SH-SY5Y (cell line): Measurements from ENCODE around the gene HYDIN.

Source experiments
- GATA2 ChIP-seq: IDR thresholded peaks from 2 replicates; pipeline ENCODE4 v1.6.1; 2011; ENCODE audit warnings: mild to moderate bottlenecking, low read depth, low read length
- GATA3 ChIP-seq: IDR thresholded peaks from 2 replicates; pipeline ENCODE4 v1.6.1; 2011; ENCODE audit warnings: low read depth, mild to moderate bottlenecking, low read length, moderate library complexity

The HYDIN gene

DNA sequence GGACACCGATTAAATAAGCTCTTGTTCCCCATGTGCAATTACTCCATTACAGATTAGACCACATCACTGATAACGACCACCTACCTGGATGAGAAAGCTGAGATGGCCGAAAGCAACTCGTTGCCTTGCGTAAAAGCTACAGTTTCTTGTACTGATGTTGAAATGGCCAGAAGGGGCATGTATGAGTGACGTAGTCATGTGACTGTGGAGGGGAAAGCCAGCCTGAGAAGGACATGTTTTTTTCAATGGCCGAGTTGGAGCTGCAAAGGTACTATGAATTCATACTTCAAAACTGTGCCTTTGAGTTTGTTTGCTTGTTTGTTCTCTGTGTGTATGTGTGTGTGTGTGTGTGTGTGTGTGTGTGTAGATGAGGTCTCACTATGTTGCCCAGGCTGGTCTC is 17.0 kb upstream of the HYDIN start:
- TF ChIP-seq GATA3 (no peak), GATA2 (no peak)

DNA sequence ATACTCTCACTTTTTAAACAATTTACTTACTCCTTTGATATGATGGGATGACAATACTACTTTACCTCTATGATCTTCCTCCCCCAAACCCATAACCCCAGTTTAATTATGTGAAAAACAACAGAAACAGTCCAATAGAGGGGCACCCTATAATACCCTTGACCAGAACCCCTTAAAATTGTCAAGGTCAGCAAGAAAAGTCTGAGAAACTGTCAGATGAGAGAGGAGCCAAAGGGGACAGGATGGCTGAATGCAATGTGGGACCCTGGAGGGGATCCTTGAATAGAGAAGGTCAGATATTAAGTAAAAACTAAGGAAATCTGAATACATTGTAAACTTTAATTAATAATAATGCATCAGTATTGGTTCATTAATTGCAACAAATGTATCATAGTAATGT is 15.8 kb upstream of the HYDIN start:
- no peak for TF ChIP-seq GATA3
- TF ChIP-seq GATA2, result no peak

DNA sequence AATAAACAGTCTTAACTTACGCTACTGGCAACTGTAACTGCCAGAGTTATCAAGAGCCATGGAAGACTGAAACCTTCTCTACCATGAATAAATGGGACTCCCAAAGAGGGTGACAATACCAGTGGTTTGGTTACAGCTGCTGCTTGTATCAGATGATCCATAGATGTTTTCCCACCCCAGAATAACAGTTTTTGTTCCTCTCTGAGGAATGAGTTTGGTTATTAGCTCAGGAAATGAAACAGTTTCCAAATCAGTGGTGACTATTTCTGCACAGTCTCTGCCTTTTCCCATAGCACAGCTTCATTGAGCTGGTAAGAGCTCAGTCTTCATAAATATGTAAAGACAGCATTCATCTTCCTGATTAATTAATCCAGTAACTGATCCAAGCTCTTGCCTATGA is 14.0 kb upstream of the HYDIN start:
- TF ChIP-seq GATA3, result no peak
- TF ChIP-seq GATA2, result no peak

DNA sequence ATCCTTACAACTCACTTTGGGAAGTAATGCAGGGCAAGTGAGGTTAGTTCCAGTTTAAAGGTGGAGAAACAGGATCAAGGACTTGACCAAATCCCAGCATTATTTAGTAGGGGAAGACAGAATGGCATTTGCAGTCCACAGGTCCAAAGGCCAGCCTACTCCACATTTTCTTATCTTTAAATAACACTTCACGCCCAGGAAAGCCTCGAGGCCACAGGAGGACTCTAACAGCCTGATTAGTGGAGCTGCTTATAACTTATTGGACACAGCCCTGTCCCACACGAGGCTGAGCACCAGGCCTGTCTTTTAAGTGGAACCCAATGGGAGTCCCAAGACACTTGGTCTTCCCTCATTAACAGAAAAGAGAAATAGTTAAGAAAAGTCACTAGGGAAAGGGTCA is 12.1 kb upstream of the HYDIN start:
- no peak for TF ChIP-seq GATA2
- no peak for TF ChIP-seq GATA3

DNA sequence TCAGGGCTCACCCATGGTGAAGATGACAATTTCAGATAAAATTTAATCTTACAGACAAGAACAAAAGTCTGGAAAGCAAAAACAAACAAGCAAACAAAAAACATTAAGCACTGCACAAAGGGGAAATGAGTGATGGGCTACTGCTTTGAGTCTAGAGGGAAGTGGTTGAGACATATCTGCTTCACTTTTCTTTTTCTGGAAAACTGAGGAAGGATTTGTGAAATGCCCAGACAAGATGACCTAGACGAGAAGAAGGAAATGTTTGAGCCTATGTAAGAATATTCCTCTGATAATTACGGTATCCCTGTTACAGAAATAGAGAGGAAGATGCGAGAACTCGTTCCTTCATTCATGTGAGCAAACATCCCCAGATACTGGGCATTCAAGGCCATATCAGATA is 11.5 kb upstream of the HYDIN start:
- TF ChIP-seq GATA3 (no peak), GATA2 (no peak)

DNA sequence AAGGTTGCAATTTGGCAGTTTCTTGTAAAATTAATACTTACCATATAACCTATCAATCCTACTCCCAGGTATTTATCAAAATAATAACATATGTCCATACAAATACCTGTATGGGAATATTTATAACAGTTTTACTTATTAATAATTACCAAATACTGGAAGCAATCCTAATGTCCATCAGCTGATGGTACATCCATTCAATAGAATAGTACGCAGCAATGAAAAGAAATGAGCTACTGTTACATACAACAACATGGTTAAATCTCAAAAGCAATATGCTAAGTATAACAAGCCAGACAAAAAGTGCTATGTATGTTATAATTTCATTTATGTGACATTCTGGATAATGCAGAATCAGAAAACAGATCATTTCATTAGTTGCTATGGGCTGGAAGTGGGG is 1.2 kb downstream of the HYDIN start:
- TF ChIP-seq GATA3, result no peak
- TF ChIP-seq GATA2, result no peak

DNA sequence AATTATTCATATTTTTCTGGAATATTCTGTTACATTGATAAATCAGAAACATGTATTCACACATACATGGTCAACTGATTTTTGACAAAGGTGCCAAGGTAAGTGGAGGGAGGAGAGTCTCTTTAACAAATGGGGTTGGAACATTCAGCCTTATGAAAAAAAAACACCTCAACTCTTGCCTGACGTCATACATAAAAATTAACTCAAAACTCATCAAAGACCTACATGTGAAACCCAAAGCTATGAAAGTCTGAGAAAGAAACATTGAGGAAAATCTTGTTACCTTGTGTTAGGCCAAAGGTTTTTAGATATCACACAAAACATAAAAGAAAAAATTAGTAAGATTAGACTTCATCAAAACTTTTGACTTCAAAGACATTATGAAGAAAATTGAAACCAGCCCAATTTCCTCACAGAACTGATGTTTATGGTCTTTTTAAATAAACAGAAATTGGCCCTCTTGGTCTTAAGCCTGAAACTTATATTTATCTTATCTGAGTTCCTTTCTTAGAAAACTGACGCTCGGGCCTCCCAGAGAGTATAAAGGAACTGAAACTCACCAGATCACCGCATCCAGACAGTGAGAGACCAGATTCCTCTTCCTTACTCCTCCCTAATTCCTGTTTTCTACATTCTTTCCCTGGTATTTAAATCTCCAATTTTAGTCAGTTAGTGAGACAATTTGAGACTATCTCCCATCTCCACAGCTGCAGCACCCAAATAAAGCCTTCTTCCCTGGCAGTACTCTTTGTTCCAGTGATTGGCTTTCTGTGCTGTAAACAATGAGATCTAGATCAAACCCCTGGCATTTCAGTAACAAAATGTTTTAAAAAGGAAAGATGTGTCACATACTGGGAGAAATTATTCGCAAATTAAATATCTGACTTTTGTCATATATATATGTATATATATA is 4.0 kb downstream of the HYDIN start:
- TF ChIP-seq GATA3, result no peak
- no peak for TF ChIP-seq GATA2

DNA sequence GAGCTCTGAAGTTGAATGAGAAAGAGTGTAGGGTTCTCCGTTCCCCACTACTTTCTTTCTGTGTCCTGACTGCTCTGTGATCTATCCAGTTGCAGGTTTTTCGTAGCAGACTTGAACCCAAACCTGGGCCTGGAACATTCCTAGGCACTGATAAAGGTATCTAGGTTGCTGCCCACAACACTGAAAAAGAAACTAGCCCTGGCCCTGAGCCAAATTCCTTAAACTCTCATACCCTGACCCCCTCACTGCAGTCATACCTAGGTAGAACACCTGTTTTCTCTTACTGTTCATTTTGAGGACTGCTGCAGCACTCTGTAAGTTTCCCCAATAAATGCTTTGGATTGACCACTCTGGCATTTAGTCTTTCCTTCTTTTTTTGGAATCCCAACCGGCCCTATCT is 5.4 kb downstream of the HYDIN start:
- TF ChIP-seq GATA3, result no peak
- TF ChIP-seq GATA2, result no peak

DNA sequence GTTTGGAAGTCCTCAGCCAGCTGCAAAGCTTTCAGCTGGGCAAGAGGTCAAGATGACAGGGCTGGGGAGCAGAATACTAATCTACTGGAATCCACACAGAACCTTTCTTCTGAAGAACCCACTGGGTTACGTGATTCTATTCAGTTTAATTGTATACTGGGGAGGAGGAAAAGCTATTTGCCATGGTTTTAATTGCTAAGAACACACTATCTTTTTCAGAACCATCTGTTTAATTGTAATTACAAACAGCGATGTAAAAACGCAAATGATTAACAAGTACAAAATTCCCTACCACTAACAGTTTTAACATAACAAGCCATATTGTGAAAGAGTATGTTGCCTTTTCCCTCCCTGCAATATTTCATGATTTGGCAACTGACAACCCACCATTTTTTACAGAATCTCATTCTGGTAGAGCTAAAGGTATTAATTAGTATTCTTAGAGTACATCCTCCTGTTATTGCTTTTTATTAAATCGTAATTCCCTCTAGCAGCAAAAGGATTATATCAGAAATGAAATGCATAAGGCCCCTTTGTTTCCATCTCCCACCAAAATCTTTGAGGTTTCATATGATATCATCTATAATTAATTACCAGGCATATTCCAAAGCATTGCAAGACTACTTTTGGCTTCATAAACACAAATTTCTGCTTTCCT is 12.1 kb downstream of the HYDIN start:
- TF ChIP-seq GATA3 (no peak), GATA2 (no peak)

DNA sequence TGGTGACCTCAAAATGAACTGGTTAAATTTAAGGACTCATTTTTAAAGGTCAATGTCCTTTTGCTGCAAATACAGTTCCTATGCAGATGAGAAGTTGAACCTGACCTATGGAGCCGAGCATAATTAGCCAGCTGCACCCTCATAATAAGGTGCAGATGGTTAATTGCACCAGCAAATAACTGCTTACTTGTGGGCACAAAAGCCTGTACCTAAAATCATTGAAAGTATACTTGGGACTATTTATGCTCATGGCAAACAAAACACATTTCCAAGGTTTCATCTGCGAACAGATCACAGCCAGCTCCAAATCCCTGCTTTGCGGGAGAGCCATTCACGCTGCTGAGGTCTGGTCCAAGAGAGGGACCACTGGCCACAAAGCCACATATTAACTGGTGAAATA is 13.0 kb downstream of the HYDIN start:
- TF ChIP-seq GATA3, result no peak
- no peak for TF ChIP-seq GATA2

DNA sequence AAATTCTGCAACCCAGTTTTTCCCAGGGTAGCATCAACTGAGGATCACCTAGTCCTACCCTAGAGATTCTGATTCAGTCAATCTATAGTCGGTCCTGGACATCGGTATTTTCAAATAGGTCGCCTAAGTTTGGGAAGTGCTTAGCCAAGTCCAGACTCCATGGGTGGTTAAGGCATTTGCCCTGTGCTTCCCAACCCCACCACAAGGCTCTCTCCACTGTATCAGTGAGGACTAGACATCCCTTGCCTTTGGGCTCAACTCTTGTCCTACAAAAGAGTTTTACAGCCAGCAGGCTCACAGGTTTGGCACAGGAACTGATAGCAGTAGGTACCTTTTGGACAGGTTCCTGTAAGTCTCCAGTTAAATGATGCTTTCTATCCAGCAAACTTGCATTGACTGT is 13.8 kb downstream of the HYDIN start:
- no peak for TF ChIP-seq GATA2
- no peak for TF ChIP-seq GATA3

DNA sequence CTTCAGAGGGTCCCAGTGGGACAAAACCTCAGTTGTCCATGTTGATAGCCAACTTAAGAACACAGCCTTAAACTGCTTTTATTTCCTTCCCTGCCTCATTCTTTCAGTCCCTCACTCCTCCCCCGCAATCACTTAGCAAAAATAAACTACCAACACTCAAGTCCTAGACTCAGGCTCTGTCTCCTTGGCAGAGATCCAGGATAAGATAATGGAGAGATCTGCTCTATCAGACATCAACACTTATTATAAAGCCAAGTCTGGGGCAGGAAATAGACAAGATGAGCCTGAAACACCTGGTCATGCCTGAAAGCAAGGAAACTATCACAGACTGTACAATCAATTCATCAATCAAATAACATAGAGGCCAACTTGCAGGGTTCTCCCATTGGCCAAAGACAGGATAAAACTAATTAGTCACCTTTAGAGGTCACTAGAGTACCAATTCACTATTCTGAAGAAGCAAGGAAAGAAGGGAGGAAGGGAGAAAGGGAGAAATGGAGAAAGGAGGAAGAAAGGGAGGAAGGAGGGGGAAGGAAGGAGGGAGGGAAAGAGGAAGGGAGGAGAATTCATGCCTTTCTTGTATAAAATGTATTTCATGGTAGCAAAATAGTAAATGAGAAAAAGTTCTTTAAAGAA is 15.7 kb downstream of the HYDIN start:
- TF ChIP-seq GATA3 (no peak), GATA2 (no peak)

DNA sequence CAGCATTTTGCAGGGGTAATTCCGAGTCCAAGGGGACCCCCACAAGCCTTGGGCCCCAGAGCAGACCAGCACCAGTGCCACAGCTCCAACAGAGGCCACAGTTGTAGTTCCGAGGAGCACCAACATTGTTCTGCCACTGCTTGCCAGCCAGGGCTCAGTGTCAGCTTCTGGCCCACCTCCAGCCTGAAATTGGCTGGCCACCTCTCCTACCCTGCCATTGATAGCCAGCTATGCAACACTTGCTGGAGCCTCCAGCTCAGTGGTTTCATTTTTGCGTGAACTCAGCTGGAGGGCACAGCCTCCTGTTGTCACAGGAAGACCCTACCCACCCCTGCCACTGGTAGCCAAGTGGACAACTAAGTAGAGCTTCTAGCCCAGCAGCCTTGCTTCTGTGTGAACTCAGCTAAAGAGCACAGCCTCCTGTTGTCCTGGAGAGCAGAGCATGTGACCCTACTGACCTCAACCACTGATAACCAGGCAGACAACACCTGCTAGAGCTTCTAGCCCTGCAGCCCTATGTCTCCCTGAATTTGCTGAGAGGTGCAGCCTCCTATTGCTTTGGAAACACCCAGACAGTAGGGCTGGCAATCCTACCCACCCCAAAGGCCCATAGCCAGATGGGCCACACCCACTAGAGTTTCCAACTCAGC is 24.9 kb downstream of the HYDIN start:
- TF ChIP-seq GATA3, result no peak
- TF ChIP-seq GATA2, result no peak

DNA sequence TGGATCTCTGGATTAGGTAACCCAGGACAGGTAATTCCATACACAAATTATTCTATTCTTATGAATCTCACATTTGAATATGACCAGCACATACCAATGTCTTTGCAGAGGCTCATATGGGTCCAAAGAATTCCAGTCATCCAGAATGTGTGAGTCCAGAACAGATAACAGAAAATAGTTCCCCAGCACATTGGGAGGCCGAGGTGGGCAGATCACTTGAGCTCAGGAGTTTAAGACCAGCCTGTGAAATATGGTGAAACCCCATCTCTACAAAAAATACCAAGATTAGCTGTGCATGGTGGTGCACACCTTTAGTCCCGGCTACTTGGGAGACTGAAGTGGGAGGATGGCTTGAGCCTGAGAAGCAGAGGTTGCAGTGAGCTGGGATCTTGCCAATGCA is 26.9 kb downstream of the HYDIN start:
- no peak for TF ChIP-seq GATA2

DNA sequence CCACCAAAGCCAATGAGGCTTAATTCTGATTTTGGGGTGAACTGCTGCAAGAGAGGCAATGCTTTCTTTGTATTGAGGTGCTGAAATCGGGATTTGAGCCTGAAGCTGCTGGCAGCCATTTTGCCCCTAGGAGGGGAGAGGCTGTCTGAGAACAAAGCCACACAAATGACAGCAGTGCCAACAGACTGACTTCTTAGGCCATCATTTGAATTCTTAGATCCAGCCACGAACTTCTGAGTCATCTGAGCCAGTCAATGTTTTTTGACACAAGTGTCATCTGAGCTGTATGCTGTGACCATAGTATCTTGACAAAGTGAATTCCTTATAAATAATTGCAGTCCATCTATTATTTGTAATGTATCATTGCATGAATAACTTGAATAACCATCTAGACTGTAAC is 29.0 kb downstream of the HYDIN start:
- TF ChIP-seq GATA2 (no peak), GATA3 (no peak)
